Endothelial cell of umbilical vein (primary cell): Measurements from ENCODE around the gene ANKZF1. TPM values are rescaled to one million over a fixed set of nuclear protein-coding genes. Genes with fewer than 3 reads are reported as not detected.

Experiments used
- BruUV-seq: library from RNA; stranded (reverse); fragments of 400-500 nt; replicated peaks from 2 replicates; lab custom pipeline; 2021; lab: Mats Ljungman, UMichigan
- CTCF ChIA-PET: fragments of 300-600, 350-600 bp; sonication (Branson Sonifier 250); formaldehyde crosslinking; loops from one replicate; lab custom pipeline; 2021; ENCODE audit warnings: antibody characterized with exemption, inconsistent platforms; lab: Charles Lee
- POLR2A ChIA-PET: fragments of 300-600, 350-600 bp; sonication (Branson Sonifier 250); formaldehyde crosslinking; loops from one replicate; lab custom pipeline; 2021; ENCODE audit warnings: antibody characterized with exemption, inconsistent platforms; lab: Charles Lee
- DNase-seq: peaks from one replicate; pipeline ENCODE4 v3.0.0-alpha.2; 2011; ENCODE audit warnings: low read depth, low spot score
- FAIRE-seq: peaks from 2 replicates; lab custom pipeline; 2011; peaks lifted over from hg19 to GRCh38; lab: Jason Lieb, UNC
- H2AFZ ChIP-seq: 2 replicates; pipeline ENCODE4 v1.6.0; 2012; ENCODE audit warnings: low read depth, low read length, control low read depth, inconsistent platforms
- H3K27ac ChIP-seq: 2 replicates; pipeline ENCODE4 v1.5.1; 2011; ENCODE audit warnings: low read depth, mild to moderate bottlenecking, control low read depth, low read length, moderate library complexity; ENCODE audit not compliant: insufficient read depth
- H3K27me3 ChIP-seq, 2 experiments: 2 replicates each; pipeline versions ENCODE4 v1.6.0 to v1.6.1; 2011; ENCODE audit warnings: low read length in 2 of 2, mixed read lengths in 1 of 2; ENCODE audit not compliant: control insufficient read depth in 2 of 2, insufficient read depth in 2 of 2
- H3K36me3 ChIP-seq, 2 experiments: 2 replicates in 1 of 2; 3 replicates in 1 of 2; pipeline ENCODE4 v1.5.1; 2011; ENCODE audit warnings: low read length in 2 of 2, mild to moderate bottlenecking in 1 of 2, moderate library complexity in 1 of 2; ENCODE audit not compliant: control insufficient read depth in 2 of 2, insufficient read depth in 2 of 2; ENCODE audit errors: extremely low read depth in 1 of 2
- H3K4me1 ChIP-seq: 3 replicates; pipeline ENCODE4 v1.5.1; 2011; ENCODE audit warnings: mild to moderate bottlenecking, low read length; ENCODE audit not compliant: control insufficient read depth, insufficient read depth; ENCODE audit errors: extremely low read depth
- H3K4me2 ChIP-seq: 2 replicates; pipeline ENCODE4 v1.6.1; 2011; ENCODE audit warnings: low read length, control low read depth, mixed read lengths; ENCODE audit not compliant: insufficient read depth
- H3K4me3 ChIP-seq, 3 experiments: fragments of 200-600 bp in 1 of 3; sonication (generic), shearing (Covaris generic) in 1 of 3; replicated peaks in 1 of 3; 2 replicates each; pipeline ENCODE4 v1.5.1; 2011 to 2016; ENCODE audit warnings: control low read depth in 3 of 3, low read length in 3 of 3, mild to moderate bottlenecking in 2 of 3, inconsistent platforms in 1 of 3, low read depth in 1 of 3, moderate library complexity in 1 of 3; ENCODE audit not compliant: insufficient read depth in 1 of 3
- H3K79me2 ChIP-seq: 2 replicates; pipeline ENCODE4 v1.6.0; 2012; ENCODE audit warnings: low read length, inconsistent platforms; ENCODE audit not compliant: control insufficient read depth, insufficient read depth
- H3K9ac ChIP-seq: replicated peaks from 2 replicates; pipeline ENCODE3; 2011; ENCODE audit warnings: low read length, control low read depth; ENCODE audit not compliant: insufficient read depth; ENCODE audit errors: extremely low read depth
- H3K9me1 ChIP-seq: replicated peaks from 3 replicates; pipeline ENCODE4 v1.6.0; 2011; ENCODE audit warnings: mild to moderate bottlenecking, low read length; ENCODE audit not compliant: control insufficient read depth, insufficient read depth; ENCODE audit errors: extremely low read depth
- H3K9me3 ChIP-seq: replicated peaks from 2 replicates; pipeline ENCODE4 v1.5.1; 2012; ENCODE audit warnings: low read length, inconsistent platforms; ENCODE audit not compliant: control insufficient read depth, insufficient read depth
- H4K20me1 ChIP-seq: replicated peaks from 2 replicates; pipeline ENCODE3; 2011; ENCODE audit warnings: mild to moderate bottlenecking, low read length; ENCODE audit not compliant: control insufficient read depth, insufficient read depth; ENCODE audit errors: extremely low read depth
- EZH2 ChIP-seq: IDR thresholded peaks from 2 replicates; pipeline ENCODE4 v1.6.1; 2012; ENCODE audit warnings: borderline replicate concordance, low read depth, mild to moderate bottlenecking, moderate library complexity, low read length, inconsistent platforms; ENCODE audit not compliant: severe bottlenecking
- FOS ChIP-seq: IDR thresholded peaks from 2 replicates; pipeline ENCODE4 v1.6.1; 2011; ENCODE audit warnings: mild to moderate bottlenecking, low read length, moderate library complexity, borderline replicate concordance; ENCODE audit not compliant: insufficient read depth
- GATA2 ChIP-seq: IDR thresholded peaks from 2 replicates; pipeline ENCODE4 v1.7.0; 2011; ENCODE audit warnings: low read depth, mild to moderate bottlenecking, moderate library complexity, mixed read lengths, low read length; ENCODE audit not compliant: insufficient read length, insufficient read depth
- JUN ChIP-seq: IDR thresholded peaks from 2 replicates; pipeline ENCODE4 v1.6.1; 2011; ENCODE audit warnings: borderline replicate concordance, low read depth; ENCODE audit not compliant: insufficient read length, insufficient read depth
- POLR2A ChIP-seq: IDR thresholded peaks from 2 replicates; pipeline ENCODE4 v1.6.1; 2012; ENCODE audit warnings: low read depth, mild to moderate bottlenecking, control low read depth, low read length
- POLR2AphosphoS5 ChIP-seq: IDR thresholded peaks from 2 replicates; pipeline ENCODE4 v1.6.1; 2012; ENCODE audit warnings: low read depth, mild to moderate bottlenecking, control low read depth, low read length, moderate library complexity; ENCODE audit not compliant: insufficient read depth
- dilution Hi-C: fragments of 300-500 bp; cut with MboI; formaldehyde crosslinking; loops from one replicate; pipeline ENCODE4 v1.15.0; 2019; ENCODE audit warnings: low sequenced_read_pairs; ENCODE audit not compliant: extremely low pct_ligation_motif_present
- intact Hi-C: fragments of 100-400 bp; cut with micrococcal nuclease; formaldehyde crosslinking; loops from one replicate; pipeline ENCODE4 v1.10.0; 2022
- polyA plus RNA-seq, 4 experiments: library from polyadenylated mRNA; depleted of rRNA in 3 of 4; stranded (reverse) in 3 of 4; unstranded in 1 of 4; fragments of >200 nt; gene quantifications; 2 replicates each; pipeline versions ENCODE4 v1.2.1 to v1.2.3, GENCODE V29; 2011 to 2012; ENCODE audit warnings: missing spikeins in 1 of 4
- total RNA-seq: library from RNA; stranded (reverse); gene quantifications from 2 replicates; pipeline ENCODE4 v1.2.3, GENCODE V29; 2021

ANKZF1 gene
- total and polyA plus RNA-seq, 2 donors (not counting 3 experiments of a cell fraction or from before 2014, with no cell fraction given), result 26.5 to 36.2 TPM

GRCh38 chr2:219249203-219249980, 19.8 kb downstream of the ANKZF1 start:
- DNase-seq (peak; percentile 85), FAIRE-seq (peak; percentile 95)
- ChIA-PET POLR2A (interaction anchor here (0.8 to 1.5 kb wide), 5 partner anchors 20 to 73 kb away, joined by 3 to 7 read pairs (median 3); partner anchors contain the start of genes ANKZF1, ATG9A, CNPPD1 and DNAJB2), CTCF (interaction anchor here (0.6 to 3.3 kb wide), 7 partner anchors 12 to 590 kb away, joined by 3 to 25 read pairs (median 4); partner anchors contain the start of genes BCS1L, CNPPD1, DNAJB2 and ZNF142)
- TF ChIP-seq FOS (peak; percentile 3), EZH2 (no peak), POLR2A (no peak), POLR2AphosphoS5 (no peak), GATA2 (no peak), JUN (peak; percentile 26)
- Histone ChIP-seq H3K9me3 (no peaks in the 10 kb centered on the region), H4K20me1 (no peaks in the 10 kb centered on the region), H3K4me1 (peaks cover 50% of the 10 kb centered on the region), H3K4me2 (peak overlapping the region; percentile 27), H3K9ac (peak overlapping the region; percentile 49), H2AFZ (no peak overlapping the region), H3K4me3 (no peak overlapping the region), H3K79me2 (peaks cover 15% of the 10 kb centered on the region), H3K9me1 (no peaks in the 10 kb centered on the region), H3K27me3 (peaks cover 0 to 2% of the 10 kb centered on the region in 2 experiments), H3K36me3 (peaks cover 2% of the 10 kb centered on the region in 2 experiments), H3K27ac (peak overlapping the region; percentile 75)
- dilution Hi-C loops (no loop called here), intact Hi-C loops (loop anchor here (1.0 kb wide), 2 partner anchors 20 to 30 kb away; partner anchors contain the start of genes ANKZF1, ATG9A and DNAJB2)
- no TSS peak for BruUV-seq
